DMS114 treated with DMSO at 0.1 percent for 48 hours (cell line): Measurements from ENCODE around the gene SH3RF3.

Experiments
- DNase-seq: peaks from one replicate; lab custom pipeline; 2025; ENCODE audit not compliant: unreplicated experiment; lab: John Stamatoyannopoulos, UW

Gene SH3RF3

DNA sequence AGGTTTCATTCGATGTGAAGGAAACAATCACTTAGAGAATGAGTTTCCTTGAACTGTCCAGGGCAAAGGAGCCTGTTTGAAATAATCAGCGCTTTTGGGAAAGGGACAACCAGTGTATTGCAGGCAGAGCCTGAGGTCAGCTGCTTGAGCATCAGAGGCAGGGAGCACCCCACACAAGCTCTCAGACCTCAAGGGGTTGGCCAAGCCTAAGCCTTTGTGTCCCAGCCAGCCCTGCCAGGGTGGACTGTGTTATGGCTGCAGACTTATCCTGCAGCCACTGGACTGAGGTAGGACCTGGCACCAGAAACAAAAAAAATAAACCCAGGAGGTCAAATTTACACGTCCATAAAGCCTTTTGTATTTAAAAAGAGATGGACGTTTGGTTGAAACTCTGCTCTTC lies 256.5 kb downstream of the SH3RF3 start:
- DNase-seq = no peak

DNA sequence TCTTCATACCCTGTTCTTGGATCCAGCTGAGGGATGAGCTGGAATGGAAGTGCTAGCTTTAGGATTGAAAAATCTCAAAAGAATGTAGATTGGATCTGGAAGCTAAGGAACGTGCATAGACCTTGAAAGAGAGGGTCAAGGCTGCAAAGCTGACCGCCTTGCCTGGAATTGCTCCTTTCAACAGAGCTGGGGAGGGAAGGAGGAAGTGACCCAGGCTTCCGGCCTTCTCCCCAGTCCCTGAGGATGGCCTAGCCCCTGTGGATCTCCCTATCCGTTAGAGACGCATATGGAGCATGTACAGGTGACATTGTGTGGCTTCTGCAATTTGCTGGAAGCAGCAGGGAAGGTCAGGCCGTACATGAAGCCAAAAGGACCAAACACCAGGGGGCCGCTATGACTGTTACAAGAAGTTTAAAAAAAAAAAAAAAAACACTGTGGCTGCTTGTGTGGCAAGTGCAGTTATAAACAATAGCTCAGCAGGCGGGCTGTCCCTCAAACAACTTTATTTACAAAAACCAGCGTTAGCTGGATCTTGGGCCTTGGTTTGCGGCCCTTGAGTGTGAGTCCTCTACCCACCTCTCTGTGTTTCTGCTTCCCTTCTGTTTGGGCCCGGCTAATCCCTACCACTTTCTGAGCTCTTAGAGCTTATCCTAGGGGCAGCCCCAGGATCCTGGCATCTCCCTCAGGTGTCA lies 257.1 kb downstream of the SH3RF3 start:
- DNase-seq = no peak

DNA sequence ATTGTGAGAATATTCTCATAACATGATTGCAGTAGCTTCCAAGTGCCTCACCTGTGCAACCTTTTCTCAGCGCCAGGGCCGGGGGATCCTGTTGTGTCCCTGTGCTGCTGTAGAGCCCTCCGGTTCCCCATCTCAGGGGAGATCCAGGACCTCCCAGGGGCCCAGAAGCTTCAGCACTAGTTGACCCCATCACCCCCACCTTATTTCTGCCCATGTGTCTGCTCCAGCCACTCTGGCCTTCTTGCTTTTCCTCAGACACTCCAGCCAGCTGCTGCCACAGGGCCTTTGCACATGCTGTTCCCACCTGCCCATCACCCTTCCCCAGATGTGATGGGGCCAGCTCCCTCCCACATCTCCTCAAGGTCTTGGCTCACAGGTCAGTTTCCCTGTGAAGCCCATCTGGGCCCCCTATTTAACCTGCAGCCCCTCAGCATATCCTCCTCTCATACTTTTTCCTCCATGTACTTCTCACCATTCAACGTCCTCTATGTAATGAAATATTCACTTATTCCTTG lies 258.3 kb downstream of the SH3RF3 start:
- DNase-seq = no peak

DNA sequence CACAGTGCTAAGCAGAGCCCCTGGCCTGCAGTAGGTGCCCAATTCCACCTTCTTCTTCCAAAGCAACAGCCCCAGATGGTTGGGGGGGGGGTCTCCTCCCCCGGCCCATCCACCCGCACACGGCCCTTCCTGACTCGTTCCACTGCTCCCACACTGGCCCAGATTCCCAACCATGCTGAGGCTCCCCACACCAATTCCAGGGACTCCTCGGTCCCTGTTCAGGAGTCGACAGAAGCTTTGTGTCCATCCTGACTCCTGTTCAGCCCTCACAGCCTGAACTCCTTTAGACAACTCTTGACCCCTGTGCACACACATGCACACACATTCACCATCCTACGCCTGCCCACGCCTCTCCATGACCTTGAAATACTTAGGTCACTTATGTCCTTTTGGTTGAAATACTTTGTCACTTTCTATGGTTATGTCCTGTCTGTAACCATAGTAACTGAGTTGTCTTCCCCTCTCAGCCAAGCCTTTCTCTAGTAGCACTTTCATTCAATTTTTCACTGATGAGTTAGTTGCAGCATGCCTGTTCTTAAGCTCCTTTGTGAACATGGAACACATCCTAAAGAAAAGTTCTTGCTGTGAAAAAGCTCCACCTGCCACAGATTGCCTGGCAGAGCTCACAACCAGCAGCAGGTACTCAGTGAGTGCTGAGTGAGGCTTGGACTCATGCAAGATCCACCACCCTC lies 258.9 kb downstream of the SH3RF3 start:
- DNase-seq = no peak

DNA sequence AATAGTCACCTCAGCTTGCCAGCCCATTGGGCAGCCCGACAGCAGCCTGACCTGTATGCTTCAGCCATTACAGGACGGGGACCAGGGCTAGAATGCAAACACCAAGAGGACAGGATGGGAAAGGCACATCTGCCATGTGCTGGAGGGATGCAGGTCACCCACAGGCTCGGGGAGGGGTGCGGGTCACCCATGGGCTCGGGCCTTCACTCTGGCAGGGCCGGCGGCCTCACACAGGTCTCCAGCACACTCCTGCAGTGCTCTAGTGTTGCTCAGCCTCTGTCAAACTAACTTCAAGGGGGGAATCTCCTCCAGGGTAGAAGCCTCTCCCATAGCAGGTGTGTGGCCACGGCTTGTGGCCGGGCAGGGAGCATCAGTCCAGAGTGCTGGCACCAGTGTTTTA lies 262.2 kb downstream of the SH3RF3 start:
- no peak for DNase-seq

DNA sequence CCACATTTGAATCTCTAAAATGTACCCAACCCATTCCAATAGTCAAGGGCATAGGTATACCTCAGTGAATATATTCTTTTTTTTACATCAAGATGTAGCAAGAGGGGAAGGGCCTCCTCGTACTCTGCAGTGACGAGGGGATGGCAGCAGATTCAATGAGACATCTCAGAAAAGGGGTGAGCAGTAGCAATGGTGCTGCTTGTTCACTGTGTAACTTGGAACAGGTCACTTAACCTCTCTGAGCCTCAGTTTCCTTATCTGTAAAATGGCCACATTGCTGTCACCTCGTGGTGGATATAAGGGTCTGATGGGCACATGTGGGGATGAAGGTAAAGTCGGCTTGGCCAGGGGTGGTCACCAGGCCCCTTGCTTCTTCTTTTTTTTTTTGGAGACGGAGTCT lies 263.1 kb downstream of the SH3RF3 start:
- DNase-seq = no peak

DNA sequence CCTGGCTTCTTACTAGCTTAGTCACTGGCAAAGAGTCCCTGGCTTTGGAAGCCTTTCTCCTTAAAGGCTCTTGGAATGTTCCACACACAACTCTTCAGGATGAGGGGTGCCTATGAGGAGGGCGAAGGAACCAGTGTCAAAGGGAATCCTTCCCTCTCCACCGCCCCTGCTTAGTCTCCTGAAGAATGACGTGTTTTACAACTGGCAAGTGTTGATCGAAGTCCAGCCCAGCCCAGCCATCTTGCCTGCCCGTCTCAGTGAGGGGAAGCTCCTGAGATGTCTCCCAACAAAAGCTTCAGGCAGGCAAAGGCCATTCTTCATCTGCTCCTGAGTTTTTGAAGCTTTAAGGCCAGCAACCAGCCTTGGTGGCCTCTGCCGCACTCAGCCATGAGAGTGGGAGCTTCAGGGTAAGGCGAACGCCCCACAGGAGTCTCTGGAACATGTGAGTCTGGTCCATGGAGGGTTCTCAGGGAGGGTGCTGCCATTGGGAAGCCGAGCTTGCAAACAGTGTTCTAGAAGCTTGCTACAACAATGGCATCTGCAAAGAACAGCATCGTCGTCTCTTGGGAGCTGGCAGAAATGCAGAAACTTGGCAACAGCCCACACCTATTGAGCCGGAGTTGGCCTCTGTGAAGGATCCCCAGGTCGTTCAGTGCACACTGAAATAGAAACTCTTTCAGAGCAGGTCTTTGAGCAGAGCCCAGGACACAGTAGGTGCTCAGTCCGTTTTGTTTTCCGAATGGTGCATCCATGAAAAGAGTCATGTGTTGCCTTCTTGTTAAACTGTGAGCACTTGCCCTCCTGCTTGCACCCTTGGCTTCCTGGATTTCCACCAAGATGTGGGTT lies 264.0 kb downstream of the SH3RF3 start:
- no peak for DNase-seq

DNA sequence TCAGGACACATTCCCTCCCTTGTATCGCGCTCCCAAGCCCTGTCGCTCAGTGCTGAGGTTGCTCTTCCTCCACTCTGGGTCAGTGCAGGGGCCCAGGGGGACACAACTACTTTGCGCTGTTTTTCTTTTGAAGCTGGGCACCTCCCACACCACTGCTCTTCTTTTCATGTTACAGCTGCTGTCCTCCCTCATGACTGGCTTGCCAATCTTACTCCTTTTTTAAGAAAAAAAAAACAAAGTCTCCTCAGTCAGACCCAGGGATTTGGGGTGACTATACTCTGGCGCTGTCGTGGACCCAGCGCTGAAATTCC lies 264.6 kb downstream of the SH3RF3 start:
- no peak for DNase-seq

DNA sequence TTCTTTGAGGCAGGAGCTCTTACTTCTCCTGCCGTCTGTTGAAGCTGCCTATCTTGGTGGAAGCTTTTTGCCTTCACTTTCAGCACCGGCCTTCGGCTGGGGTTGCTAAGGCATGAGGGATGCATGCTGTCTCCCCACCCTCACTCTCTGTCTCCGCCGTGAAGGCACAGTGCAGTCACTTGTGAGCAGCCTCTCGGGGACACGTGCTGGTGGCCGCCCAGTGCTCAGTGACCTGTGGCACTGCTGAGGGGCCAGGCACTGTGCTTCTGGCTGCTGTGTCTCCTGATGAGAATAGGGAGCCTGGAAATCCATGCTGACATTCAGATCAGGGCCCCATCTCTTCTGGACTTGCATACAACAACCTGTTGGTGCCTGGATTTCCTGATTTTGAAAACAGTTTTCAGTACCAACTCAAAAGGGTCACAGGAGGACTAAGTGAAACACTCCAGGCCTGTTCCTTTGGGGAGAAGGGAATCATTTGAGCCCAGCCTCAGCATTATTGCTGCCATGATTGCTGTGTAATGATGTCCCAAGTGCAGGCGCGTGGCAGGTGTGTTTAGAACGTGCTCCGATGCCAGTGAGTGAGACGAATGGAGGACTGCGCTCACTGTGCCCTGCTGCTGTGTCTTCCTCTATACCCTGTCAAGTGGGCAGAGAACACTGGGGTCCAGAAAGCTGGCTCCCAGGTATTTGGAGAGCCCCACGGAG lies 266.6 kb downstream of the SH3RF3 start:
- DNase-seq = no peak

DNA sequence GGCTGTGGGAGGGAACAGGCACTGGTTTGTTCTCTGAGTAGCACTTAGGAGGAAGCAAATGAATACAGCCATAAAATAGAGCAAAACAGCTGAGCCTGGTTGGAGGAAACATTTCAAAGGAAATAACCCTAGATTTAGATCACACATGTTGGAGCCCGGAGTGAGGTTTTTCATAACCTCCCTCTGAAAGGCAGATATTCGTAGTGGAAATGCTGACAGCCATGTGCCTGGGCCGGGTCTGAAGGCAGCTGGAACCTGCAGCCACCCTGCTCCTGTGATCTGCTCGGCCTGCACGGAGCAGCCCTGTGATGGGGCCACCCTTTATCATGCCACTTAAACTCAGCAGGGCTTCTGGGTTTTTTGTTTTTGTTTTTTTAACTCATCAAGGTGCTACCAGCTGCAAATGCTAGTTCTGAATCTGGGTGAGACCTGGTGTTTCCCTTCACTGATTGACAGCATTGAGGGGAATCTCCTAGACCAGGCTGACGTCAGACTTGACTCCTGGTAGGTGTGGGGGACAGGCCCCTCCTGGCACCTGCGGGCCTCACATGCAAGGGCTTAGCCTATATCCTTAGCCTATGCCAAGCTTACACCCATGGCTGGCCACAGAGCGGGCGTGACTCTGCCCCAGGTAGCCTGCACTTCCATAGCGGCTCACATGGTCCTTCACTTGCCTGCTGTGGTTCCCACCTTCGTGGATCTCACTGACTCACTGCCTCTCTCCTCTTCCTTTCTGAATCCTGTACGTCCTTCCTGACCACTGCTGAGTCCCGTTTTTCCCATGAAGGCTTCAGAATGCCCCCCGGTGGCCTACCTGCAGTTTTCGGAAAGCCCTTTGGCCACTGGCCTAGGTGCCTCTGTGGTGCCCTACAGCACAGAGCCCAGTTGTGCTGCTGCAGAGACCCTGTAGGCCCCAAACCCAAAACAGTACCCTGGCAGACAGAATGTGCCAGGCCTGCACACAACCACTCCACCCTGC lies 267.5 kb downstream of the SH3RF3 start:
- no peak for DNase-seq

DNA sequence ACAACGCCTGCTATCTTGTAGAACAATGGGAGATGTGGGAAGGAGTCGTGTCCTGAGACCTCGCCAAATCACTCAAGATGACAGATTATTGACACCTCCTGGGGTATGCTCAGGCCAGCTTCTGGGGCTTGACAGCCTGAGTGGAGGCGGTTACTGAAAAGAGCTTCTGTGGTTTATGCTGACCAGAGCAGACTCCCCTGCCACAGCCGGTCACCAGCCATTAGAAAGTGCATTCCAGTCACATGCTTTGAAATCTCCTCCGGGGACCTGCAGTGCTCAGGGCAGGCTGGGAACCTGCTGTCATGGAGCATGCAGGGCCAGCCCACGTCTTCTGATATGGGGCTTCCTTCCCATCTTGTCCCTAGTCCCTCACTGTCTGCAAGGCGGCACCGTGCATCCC lies 268.9 kb downstream of the SH3RF3 start:
- DNase-seq = no peak

DNA sequence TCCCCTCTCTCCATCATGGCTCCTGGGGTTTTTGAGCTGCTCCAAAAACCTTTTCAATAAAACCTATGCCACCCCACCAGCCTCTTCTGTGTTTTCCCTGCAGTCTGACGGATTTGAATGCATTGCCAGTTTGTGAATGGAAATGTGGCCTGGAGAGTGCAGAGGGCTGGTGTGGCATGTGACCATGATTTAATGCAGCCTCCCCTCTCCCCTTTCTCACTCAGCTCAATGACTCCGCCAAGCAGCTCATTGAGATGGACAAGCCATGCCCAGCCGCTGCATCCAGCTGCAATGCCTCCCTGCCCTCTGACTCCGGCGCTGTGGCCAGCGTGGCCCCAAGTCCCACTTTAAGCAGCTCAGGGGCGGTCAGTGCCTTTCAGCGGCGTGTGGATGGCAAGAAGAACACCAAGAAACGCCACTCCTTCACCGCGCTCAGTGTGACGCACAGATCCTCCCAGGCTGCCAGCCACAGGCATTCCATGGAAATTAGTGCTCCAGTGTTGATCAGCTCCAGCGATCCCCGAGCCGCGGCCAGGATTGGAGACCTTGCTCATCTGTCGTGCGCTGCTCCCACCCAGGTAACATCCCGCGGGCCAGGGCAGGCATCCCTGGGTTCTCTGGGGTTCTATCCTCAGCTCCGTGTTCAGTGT lies 269.5 kb downstream of the SH3RF3 start:
- DNase-seq = no peak

DNA sequence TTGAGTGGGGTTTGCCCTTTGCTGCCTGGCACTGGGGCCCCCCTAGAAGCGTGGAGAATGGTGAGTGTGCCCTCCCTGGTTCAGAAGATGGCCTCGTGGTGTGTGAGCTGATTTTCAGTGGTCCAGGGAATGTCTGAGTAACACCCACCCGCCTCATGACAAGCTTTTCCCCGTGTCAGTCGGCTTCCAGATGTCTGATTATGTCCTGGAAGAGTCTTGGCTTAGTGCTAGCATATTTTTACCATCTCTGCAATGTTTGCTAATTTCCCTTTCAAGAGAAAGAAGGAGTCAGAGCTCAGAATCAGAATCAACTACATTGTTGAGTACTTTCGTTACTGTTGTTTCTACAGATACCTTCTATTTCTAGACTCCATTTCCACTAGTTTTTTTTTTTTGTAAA lies 270.1 kb downstream of the SH3RF3 start:
- DNase-seq = no peak

DNA sequence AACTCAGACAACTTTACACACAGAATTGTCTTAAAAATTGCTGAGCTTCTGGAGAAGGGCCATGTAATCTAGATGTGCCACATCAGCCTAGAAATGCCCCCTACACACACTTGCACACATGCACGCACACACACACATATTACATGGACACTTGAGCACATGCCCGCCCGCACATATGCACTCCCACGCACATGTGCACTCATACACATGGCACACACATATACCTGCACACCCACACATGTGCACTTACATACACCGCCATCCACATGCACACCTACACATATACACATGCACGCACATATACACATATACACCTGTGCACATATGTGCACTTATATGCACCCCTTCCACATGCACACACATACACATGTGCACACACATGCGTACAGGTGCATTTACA lies 271.1 kb downstream of the SH3RF3 start:
- no peak for DNase-seq

DNA sequence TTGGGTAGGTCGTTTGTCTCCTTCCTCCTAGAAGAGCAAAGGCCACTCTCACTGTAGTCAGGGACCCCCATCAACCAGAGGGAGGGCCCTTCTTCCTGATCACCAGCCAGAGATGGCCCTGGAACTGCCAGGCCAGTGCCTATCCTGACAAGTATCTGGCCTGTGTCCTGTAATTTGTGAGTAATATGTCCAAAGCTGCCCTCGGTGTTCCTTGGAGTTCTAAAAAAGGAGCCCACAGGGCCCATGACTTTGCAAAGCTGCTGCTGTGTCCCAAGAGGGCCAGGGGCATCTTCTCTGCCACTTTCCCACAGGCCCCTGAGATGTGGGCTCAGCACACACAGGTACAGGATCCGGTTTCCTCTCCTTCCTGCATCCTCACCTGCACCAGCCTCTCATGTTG lies 272.4 kb downstream of the SH3RF3 start:
- no peak for DNase-seq

DNA sequence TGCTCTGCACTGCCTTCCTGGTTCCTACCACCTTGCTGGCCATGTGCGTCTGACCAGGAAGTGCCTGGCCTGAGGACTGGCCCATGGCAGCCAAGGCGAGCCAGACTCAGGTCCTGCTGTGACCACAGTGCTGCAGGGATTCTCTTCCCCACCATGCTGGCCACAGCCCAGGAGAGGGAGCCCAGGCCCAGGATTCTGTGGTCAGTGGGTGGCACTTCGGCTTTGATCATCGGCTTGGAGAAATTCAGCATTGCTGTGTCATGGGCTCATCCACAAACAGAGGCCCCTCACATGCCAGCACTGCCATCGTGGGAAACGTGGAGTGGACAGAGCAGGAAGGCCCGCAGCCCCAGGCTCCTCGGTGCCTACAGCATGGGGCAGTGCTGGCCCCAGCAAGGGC lies 273.2 kb downstream of the SH3RF3 start:
- no peak for DNase-seq

DNA sequence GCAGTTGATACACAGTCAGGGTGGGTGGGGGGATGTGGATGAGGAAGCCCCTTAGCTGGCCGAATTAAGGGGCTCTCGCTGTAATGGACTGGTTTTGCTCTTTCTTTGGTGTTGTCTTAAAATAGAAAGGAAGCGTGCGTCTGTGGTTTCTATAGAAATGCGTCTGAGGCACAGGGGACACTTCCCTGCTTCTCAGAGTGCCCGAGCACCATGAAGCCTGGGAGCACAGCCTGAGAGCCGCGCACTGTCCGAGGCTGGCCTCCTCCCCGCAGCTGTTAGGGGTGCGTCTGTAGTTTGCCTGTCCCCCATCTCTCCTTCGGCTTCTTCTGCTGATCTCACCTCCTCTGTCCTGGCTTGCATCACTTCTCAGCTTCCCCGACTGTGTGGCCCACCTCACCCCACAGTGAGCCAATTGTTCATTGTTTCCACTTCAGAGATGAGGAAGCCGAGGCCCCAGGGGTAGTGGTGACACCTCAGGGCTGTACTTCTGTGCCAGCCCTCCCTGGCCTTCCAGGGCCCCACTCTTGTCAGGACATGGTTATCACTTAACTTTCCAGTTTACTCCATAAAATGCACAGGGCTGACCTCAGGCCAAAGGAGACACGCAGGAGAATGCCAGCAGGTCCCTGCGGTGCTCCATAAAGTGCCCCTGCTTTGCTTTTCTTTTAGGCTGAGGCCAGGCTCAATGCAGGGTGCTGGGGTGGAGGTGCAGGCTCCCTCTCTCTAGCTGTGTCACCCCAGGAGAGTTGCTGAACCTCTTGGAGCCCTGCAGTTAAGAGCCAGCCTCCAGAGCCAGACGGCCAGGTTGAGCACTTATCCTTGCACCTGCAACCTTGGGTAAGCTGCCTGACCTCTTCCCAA lies 274.2 kb downstream of the SH3RF3 start:
- no peak for DNase-seq

DNA sequence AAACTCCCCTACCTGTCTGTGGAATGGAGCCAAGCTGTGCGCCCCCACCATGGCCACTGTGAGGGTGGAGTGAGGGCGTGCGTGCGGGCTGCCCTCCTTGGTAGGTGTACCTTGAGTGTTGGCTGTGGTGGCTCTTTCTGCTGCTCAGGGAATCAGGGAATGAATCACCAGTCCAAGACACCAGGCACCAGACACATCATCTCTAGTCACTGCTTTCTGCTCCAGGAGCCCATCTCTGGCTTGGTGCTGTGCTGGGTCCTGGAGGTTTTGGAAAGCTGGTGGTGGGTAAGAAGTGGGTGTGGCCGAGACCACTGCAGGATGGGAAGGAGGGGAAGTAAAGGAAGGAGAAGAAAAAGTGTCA lies 274.8 kb downstream of the SH3RF3 start:
- no peak for DNase-seq

DNA sequence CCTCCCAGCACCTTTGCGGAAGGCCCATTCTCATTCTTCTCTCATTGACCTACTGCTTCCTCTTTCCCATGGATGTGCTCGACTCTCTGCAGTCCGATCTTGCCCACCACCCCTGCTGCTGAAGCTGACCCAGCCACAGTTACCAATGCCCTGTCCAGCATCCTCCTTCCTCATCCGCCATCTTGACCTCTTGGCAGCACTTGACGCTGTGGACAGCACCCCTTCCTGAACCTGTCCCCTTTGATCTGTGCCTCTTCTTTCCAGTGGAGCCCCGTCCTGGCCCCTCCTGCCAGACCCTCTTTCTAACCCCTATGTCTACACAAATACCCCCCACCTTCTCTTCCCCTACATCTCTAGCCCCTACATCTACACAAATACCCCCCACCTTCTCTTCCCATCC lies 275.7 kb downstream of the SH3RF3 start:
- no peak for DNase-seq
